ENCODE measurements around the gene NTNG2. TPM values are rescaled to one million over a fixed set of nuclear protein-coding genes. Genes with fewer than 3 reads are reported as not detected.

Gene NTNG2
- total and polyA plus RNA-seq, 10 donors = 0.44 to 22.4 (median 8.4) TPM

GRCh38 chr9:132249123-132249522 lies 87.3 kb downstream of the NTNG2 start:
- no peak for DNase-seq
- intact Hi-C loops (cut with DNase I; ENCODE audit: low total_unique reads) = no loop called here

GRCh38 chr9:132249690-132250089 lies 87.8 kb downstream of the NTNG2 start:
- Histone ChIP-seq H3K4me3 (no peak overlapping the region), H3K27ac (no peak overlapping the region), H3K9me3 (peaks cover 0 to 7% (median 0%) of the 10 kb centered on the region in 8 donors), H3K36me3 (no peaks in the 10 kb centered on the region), H3K27me3 (replicated peaks in 1 of 7) (peaks cover 0 to 93% (median 16%) of the 10 kb centered on the region in 7 donors), H3K4me1 (peaks cover 0 to 15% (median 4%) of the 10 kb centered on the region in 6 donors)
- WGBS, 5 donors = 75 to 87% (median 78%) methylated on average over 7 to 8 of the region's 8 CpGs
- no peak for DNase-seq
- TF ChIP-seq CTCF (IDR thresholded peaks at IDR 0.05 in 8 of 11, conservative IDR thresholded peaks at IDR 0.05 in 3 of 11) = no peak
- no peak for TF ChIP-seq POLR2AphosphoS5 (IDR thresholded peaks at IDR 0.05)
- TF ChIP-seq POLR2A (IDR thresholded peaks at IDR 0.05) = no peak
- intact Hi-C loops (cut with DNase I; ENCODE audit: low total_unique reads) = loop anchor here (5.0 kb wide), 1 partner anchor 487 kb away; no protein-coding TSS in a partner anchor

More at GRCh38 chr9:132249123-132249522, 87.3 kb downstream of the NTNG2 start:
- H3K27me3 ChIP-seq (replicated peaks in 1 of 7) = peaks cover 0 to 93% (median 16%) of the 10 kb centered on the region in 7 donors
- H3K4me3 ChIP-seq = no peak overlapping the region
- no peaks in the 10 kb centered on the region for H3K36me3 ChIP-seq
- H3K27ac ChIP-seq = no peak overlapping the region
- TF ChIP-seq POLR2A (IDR thresholded peaks at IDR 0.05) (no peak), POLR2AphosphoS5 (IDR thresholded peaks at IDR 0.05) (no peak)
- peaks cover 0 to 7% (median 0%) of the 10 kb centered on the region in 8 donors for H3K9me3 ChIP-seq
- WGBS, 5 donors = 56 to 83% (median 80%) methylated on average over 1 to 6 of the region's 6 CpGs
- H3K4me1 ChIP-seq = peaks cover 0 to 21% (median 5%) of the 10 kb centered on the region in 6 donors

GRCh38 chr9:132250324-132251262 lies 88.7 kb downstream of the NTNG2 start:
- 87 to 91% (median 89%) methylated on average over 10 to 20 of the region's 20 CpGs for WGBS, 5 donors
- DNase-seq = no peak

GRCh38 chr9:132260846-132261245 lies 99.0 kb downstream of the NTNG2 start:
- intact Hi-C loops (cut with DNase I; ENCODE audit: low total_unique reads) = no loop called here

More at GRCh38 chr9:132250324-132251262, 88.7 kb downstream of the NTNG2 start:
- no peaks in the 10 kb centered on the region for H3K36me3 ChIP-seq
- TF ChIP-seq CTCF (IDR thresholded peaks at IDR 0.05 in 8 of 11, conservative IDR thresholded peaks at IDR 0.05 in 3 of 11) = no peak
- H3K9me3 ChIP-seq = peaks cover 0 to 7% (median 0%) of the 10 kb centered on the region in 8 donors
- peaks cover 0 to 6% (median 0%) of the 10 kb centered on the region in 6 donors for H3K4me1 ChIP-seq
- no peak overlapping the region for H3K27ac ChIP-seq
- intact Hi-C loops (cut with DNase I; ENCODE audit: low total_unique reads) = loop anchor here (5.0 kb wide), 1 partner anchor 488 kb away; no protein-coding TSS in a partner anchor
- no peak overlapping the region for H3K4me3 ChIP-seq
- H3K27me3 ChIP-seq (replicated peaks in 1 of 7) = peaks cover 0 to 93% (median 15%) of the 10 kb centered on the region in 7 donors

More at GRCh38 chr9:132260846-132261245, 99.0 kb downstream of the NTNG2 start:
- Histone ChIP-seq H3K27me3 (replicated peaks in 1 of 7) (peaks cover 0 to 17% (median 0%) of the 10 kb centered on the region in 7 donors), H3K27ac (no peak overlapping the region), H3K4me1 (peaks cover 4 to 35% (median 17%) of the 10 kb centered on the region in 6 donors), H3K36me3 (peaks cover 4 to 52% (median 41%) of the 10 kb centered on the region in 6 donors), H3K4me3 (no peak overlapping the region), H3K9me3 (no peaks in the 10 kb centered on the region)
- WGBS, 5 donors = 71 to 88% (median 75%) methylated on average over 3 of the region's 3 CpGs
- TF ChIP-seq POLR2AphosphoS5 (IDR thresholded peaks at IDR 0.05) (no peak), CTCF (IDR thresholded peaks at IDR 0.05 in 8 of 11, conservative IDR thresholded peaks at IDR 0.05 in 3 of 11) (no peak), POLR2A (IDR thresholded peaks at IDR 0.05) (no peak)
- DNase-seq = no peak

All from spleen (tissue), 11 donors.